Activated CD4-positive, alpha-beta T cell treated with anti-CD3 and anti-CD28 coated beads for 36 hours (primary cell): Measurements from ENCODE around the gene EMILIN3. TPM values are rescaled to one million over a fixed set of nuclear protein-coding genes. Genes with fewer than 3 reads are reported as not detected.
"Not testable (repeated sequence)": the region's sequence is repeated elsewhere in the genome, so short reads cannot be mapped to it uniquely, and the experiment has no call there.

Experiments
- ATAC-seq: fragments of 200-7000 bp; cut with Tn5 transposase; one replicate; pipeline ENCODE4 v1.10.0; 2021; ENCODE audit warnings: mild to moderate bottlenecking, moderate library complexity
- CTCF ChIA-PET: fragments of 350-600 bp; sonication (Branson Sonifier 250); formaldehyde crosslinking; loops from one replicate; lab custom pipeline; 2021; ENCODE audit warnings: antibody characterized with exemption; lab: Charles Lee
- POLR2A ChIA-PET: fragments of 350-600 bp; sonication (Branson Sonifier 250); formaldehyde crosslinking; loops from one replicate; lab custom pipeline; 2021; ENCODE audit warnings: antibody characterized with exemption, inconsistent platforms; lab: Charles Lee
- DNase-seq: peaks from one replicate; pipeline ENCODE4 v3.0.0-alpha.2; 2020
- H3K27ac Mint-ChIP-seq: one replicate; pipeline ENCODE4 v1.8.0; 2021; ENCODE audit warnings: mixed read lengths
- H3K27me3 Mint-ChIP-seq: one replicate; pipeline ENCODE4 v1.8.0; 2021; ENCODE audit warnings: mixed read lengths
- H3K36me3 Mint-ChIP-seq: one replicate; pipeline ENCODE4 v1.8.0; 2021; ENCODE audit warnings: low read depth, mixed read lengths
- H3K4me1 Mint-ChIP-seq: one replicate; pipeline ENCODE4 v1.8.0; 2021; ENCODE audit warnings: mixed read lengths
- H3K4me3 Mint-ChIP-seq: one replicate; pipeline ENCODE4 v1.8.0; 2021; ENCODE audit warnings: mild to moderate bottlenecking, moderate library complexity, mixed read lengths
- H3K9me3 Mint-ChIP-seq: one replicate; pipeline ENCODE4 v1.8.0; 2021; ENCODE audit warnings: low read depth, mixed read lengths
- intact Hi-C, 2 experiments: fragments of 100-400 bp; cut with DNase I in 1 of 2; cut with micrococcal nuclease in 1 of 2; formaldehyde crosslinking; loops; one replicate each; pipeline versions ENCODE4 v1.14.2 to v1.15.1; 2022 to 2024; cut with DNase I, micrococcal nuclease
- total RNA-seq, 2 experiments: library from RNA; stranded (reverse); gene quantifications; one replicate each; pipeline ENCODE4 v1.2.3, GENCODE V29; 2021

EMILIN3 gene
- total RNA-seq, 2 experiments from 2014 or later = 0.05 to 0.16 TPM

DNA sequence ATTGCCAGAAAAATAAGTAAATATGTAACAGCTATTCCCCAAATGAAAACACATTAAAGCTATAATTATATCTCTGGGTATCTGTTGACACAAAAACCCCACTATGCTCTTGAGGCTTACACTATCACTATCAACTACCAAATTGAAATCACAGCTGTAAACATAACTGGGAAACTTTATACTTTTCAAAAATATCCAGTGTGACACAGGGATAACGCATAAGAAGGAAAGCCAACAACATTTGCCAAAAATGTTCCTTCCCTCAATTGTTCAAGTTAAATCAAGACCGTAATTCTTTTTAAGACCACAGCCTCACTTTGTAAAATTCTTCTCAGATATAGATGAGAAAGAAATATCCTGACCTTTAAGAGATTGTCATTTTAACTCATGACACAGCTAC lies 52.2 kb downstream of the EMILIN3 start:
- ATAC-seq = no peak
- no peak overlapping the region for H3K27ac Mint-ChIP-seq
- no peaks in the 10 kb centered on the region for H3K9me3 Mint-ChIP-seq
- no peaks in the 10 kb centered on the region for H3K27me3 Mint-ChIP-seq
- H3K4me3 Mint-ChIP-seq = no peak overlapping the region
- intact Hi-C loops = no loop called here
- peaks cover 31% of the 10 kb centered on the region for H3K4me1 Mint-ChIP-seq
- ChIA-PET CTCF (interaction anchor here (0.6 to 1.0 kb wide), 2 partner anchors 8 to 23 kb away, joined by 3 to 4 read pairs; no protein-coding TSS in a partner anchor), POLR2A (no interaction called here)
- no peak for DNase-seq
- H3K36me3 Mint-ChIP-seq = no peaks in the 10 kb centered on the region

DNA sequence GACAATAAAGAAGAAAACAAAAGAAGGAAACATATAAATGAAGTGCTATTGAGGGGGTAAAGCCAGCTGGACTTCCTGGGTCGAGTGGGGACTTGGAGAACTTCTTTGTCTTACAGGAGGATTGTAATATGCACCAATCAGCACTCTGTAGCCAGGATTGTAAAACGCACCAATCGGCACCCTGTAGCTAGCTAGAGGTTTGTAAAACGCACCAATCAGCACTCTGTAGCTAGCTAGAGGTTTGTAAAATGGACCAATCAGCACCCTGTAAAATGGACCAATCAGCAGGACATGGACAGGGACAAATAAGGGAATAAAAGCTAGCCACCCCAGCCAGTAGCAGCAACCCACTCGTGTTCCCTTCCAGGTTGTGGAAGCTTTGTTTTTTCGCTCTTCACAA lies 54.6 kb downstream of the EMILIN3 start:
- intact Hi-C loops, H3K9me3 Mint-ChIP-seq, H3K27me3 Mint-ChIP-seq, H3K4me3 Mint-ChIP-seq, CTCF ChIA-PET, DNase-seq, POLR2A ChIA-PET, H3K36me3 Mint-ChIP-seq, ATAC-seq, H3K27ac Mint-ChIP-seq: not testable (repeated sequence)
- peaks cover 28% of the 10 kb centered on the region for H3K4me1 Mint-ChIP-seq

Other genes with a start within 250 kb of the EMILIN3 start
- 100 to 1,000 TPM; 185 to 230 TPM for gene PLCG1, start 229.3 kb downstream of the EMILIN3 start, total RNA-seq
- 10 to 100 TPM; 12.8 to 15.4 TPM for gene ZHX3, start 49.1 kb downstream of the EMILIN3 start, total RNA-seq
- 1 to 10 TPM; 4.0 TPM for gene LPIN3, start 26.0 kb downstream of the EMILIN3 start, total RNA-seq